ENCODE measurements around the gene CCN2.
"Not testable (repeated sequence)": the region's sequence is repeated elsewhere in the genome, so short reads cannot be mapped to it uniquely, and the experiment has no call there.

CCN2 gene

DNA sequence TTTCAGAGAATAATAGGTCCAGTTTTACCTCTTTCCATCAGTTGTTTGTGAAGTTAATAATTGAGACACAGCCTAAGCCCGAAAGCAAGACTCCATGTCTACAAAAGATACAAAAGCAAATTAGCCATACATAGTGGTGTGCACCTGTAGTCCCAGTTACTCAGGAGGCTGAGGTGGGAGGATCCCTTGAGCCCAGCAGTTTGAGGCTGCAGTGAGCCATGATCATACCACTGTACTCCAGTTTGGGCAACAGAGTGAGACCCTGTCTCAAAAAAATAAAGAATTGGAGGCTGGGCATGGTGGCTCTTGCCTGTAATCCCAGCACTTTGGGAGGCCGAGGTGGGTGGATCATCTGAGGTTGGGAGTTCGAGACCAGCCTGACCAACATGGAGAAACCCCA is 42.4 kb downstream of the CCN2 start:
- not testable (repeated sequence) for H4K91ac ChIP-seq (ENCODE audit: low read length); H3K23ac ChIP-seq (ENCODE audit: low read length in 2 of 2); H3K9ac ChIP-seq (ENCODE audit: low read length); H3K4me1 ChIP-seq (ENCODE audit: control insufficient read depth, insufficient read depth, low read depth, low read length); H3K4me2 ChIP-seq (ENCODE audit: low read length, poor library complexity, severe bottlenecking); H3K4ac ChIP-seq (ENCODE audit: low read depth in 1 of 2, low read length in 2 of 2); H4K8ac ChIP-seq (ENCODE audit: low read length); DNase-seq; H2BK15ac ChIP-seq (ENCODE audit: low read depth, poor library complexity, severe bottlenecking); H3K27me3 ChIP-seq (ENCODE audit: control insufficient read depth in 1 of 2, insufficient read depth in 1 of 2, low read length in 2 of 2); H3K14ac ChIP-seq (ENCODE audit: low read length in 2 of 2); H2BK120ac ChIP-seq (ENCODE audit: low read depth, low read length); H2AK5ac ChIP-seq (ENCODE audit: low read length, severe bottlenecking); H3K4me3 ChIP-seq (ENCODE audit: insufficient read depth in 1 of 2, low read depth in 1 of 2, low read length in 2 of 2); H2BK5ac ChIP-seq (ENCODE audit: low read depth, low read length, poor library complexity, severe bottlenecking); H2BK12ac ChIP-seq (ENCODE audit: low read length in 2 of 2); H3K27ac ChIP-seq (ENCODE audit: low read length, poor library complexity, severe bottlenecking); H3K18ac ChIP-seq (ENCODE audit: low read depth in 1 of 2, low read length in 2 of 2); H2AFZ ChIP-seq (ENCODE audit: low read depth, low read length); H3K36me3 ChIP-seq (ENCODE audit: control insufficient read depth in 1 of 2, insufficient read depth in 2 of 2, low read depth in 1 of 2, low read length in 2 of 2); H3K9me3 ChIP-seq (ENCODE audit: control insufficient read depth, low read length); H3K79me1 ChIP-seq (replicated peaks; ENCODE audit: low read length, poor library complexity, severe bottlenecking)
- 67% methylated on average over 1 of the region's 3 CpGs for WGBS

DNA sequence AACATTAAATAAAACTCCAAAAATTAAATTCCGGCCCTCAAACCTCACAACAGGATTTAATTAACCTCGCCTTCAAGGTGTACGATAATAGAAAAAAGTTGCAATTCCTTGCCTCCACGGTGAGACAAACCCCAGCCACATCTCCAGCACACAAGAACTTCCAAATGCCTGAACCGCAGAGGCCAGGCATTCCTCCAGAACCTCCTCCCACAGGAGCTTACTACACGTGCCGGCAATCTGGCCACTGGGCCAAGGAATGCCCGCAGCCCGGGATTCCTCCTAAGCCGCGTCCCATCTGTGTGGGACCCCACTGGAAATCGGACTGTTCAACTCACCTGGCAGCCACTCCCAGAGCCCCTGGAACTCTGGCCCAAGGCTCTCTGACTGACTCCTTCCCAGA is 47.4 kb downstream of the CCN2 start:
- 26% methylated on average over 11 of the region's 12 CpGs for WGBS
- not testable (repeated sequence) for H3K4me2 ChIP-seq (ENCODE audit: low read length, poor library complexity, severe bottlenecking); H2BK120ac ChIP-seq (ENCODE audit: low read depth, low read length)

GRCh38 chr6:131901326-131901873 is 49.8 kb downstream of the CCN2 start:
- not testable (repeated sequence) for H3K4me1 ChIP-seq (ENCODE audit: control insufficient read depth, insufficient read depth, low read depth, low read length); H3K27ac ChIP-seq (ENCODE audit: low read length, poor library complexity, severe bottlenecking); H3K14ac ChIP-seq (ENCODE audit: low read length in 2 of 2); H3K18ac ChIP-seq (ENCODE audit: low read depth in 1 of 2, low read length in 2 of 2); H3K79me1 ChIP-seq (replicated peaks; ENCODE audit: low read length, poor library complexity, severe bottlenecking); H2BK120ac ChIP-seq (ENCODE audit: low read depth, low read length); H3K23ac ChIP-seq (ENCODE audit: low read length in 2 of 2); H3K36me3 ChIP-seq (ENCODE audit: control insufficient read depth in 1 of 2, insufficient read depth in 2 of 2, low read depth in 1 of 2, low read length in 2 of 2); H3K27me3 ChIP-seq (ENCODE audit: control insufficient read depth in 1 of 2, insufficient read depth in 1 of 2, low read length in 2 of 2); H2BK5ac ChIP-seq (ENCODE audit: low read depth, low read length, poor library complexity, severe bottlenecking); H3K4ac ChIP-seq (ENCODE audit: low read depth in 1 of 2, low read length in 2 of 2); H2BK12ac ChIP-seq (ENCODE audit: low read length in 2 of 2); H2AFZ ChIP-seq (ENCODE audit: low read depth, low read length); H2BK15ac ChIP-seq (ENCODE audit: low read depth, poor library complexity, severe bottlenecking); H4K8ac ChIP-seq (ENCODE audit: low read length); DNase-seq; H3K9ac ChIP-seq (ENCODE audit: low read length); H3K4me3 ChIP-seq (ENCODE audit: insufficient read depth in 1 of 2, low read depth in 1 of 2, low read length in 2 of 2); H3K4me2 ChIP-seq (ENCODE audit: low read length, poor library complexity, severe bottlenecking); H4K91ac ChIP-seq (ENCODE audit: low read length); H2AK5ac ChIP-seq (ENCODE audit: low read length, severe bottlenecking)
- WGBS: 47% methylated on average over 5 of the region's 5 CpGs
- peaks cover 17% of the 10 kb centered on the region for H3K9me3 ChIP-seq (ENCODE audit: control insufficient read depth, low read length)

More for the DNA sequence above, 47.4 kb downstream of the CCN2 start:
- H3K9ac ChIP-seq (ENCODE audit: low read length); H2BK12ac ChIP-seq (ENCODE audit: low read length in 2 of 2); H2BK5ac ChIP-seq (ENCODE audit: low read depth, low read length, poor library complexity, severe bottlenecking); H2AFZ ChIP-seq (ENCODE audit: low read depth, low read length); H3K23ac ChIP-seq (ENCODE audit: low read length in 2 of 2); H3K79me1 ChIP-seq (replicated peaks; ENCODE audit: low read length, poor library complexity, severe bottlenecking); H3K27ac ChIP-seq (ENCODE audit: low read length, poor library complexity, severe bottlenecking); H2BK15ac ChIP-seq (ENCODE audit: low read depth, poor library complexity, severe bottlenecking); H3K27me3 ChIP-seq (ENCODE audit: control insufficient read depth in 1 of 2, insufficient read depth in 1 of 2, low read length in 2 of 2); H3K4me3 ChIP-seq (ENCODE audit: insufficient read depth in 1 of 2, low read depth in 1 of 2, low read length in 2 of 2); H3K9me3 ChIP-seq (ENCODE audit: control insufficient read depth, low read length); H3K36me3 ChIP-seq (ENCODE audit: control insufficient read depth in 1 of 2, insufficient read depth in 2 of 2, low read depth in 1 of 2, low read length in 2 of 2); DNase-seq; H3K14ac ChIP-seq (ENCODE audit: low read length in 2 of 2); H3K4ac ChIP-seq (ENCODE audit: low read depth in 1 of 2, low read length in 2 of 2); H4K8ac ChIP-seq (ENCODE audit: low read length); H3K18ac ChIP-seq (ENCODE audit: low read depth in 1 of 2, low read length in 2 of 2); H2AK5ac ChIP-seq (ENCODE audit: low read length, severe bottlenecking); H4K91ac ChIP-seq (ENCODE audit: low read length); H3K4me1 ChIP-seq (ENCODE audit: control insufficient read depth, insufficient read depth, low read depth, low read length): not testable (repeated sequence)

GRCh38 chr6:131900231-131900630 is 50.9 kb downstream of the CCN2 start:
- no peak overlapping the region for H3K9ac ChIP-seq (ENCODE audit: low read length)
- no peaks in the 10 kb centered on the region for H3K36me3 ChIP-seq (ENCODE audit: control insufficient read depth in 1 of 2, insufficient read depth in 2 of 2, low read depth in 1 of 2, low read length in 2 of 2)
- H3K9me3 ChIP-seq (ENCODE audit: control insufficient read depth, low read length): peaks cover 17% of the 10 kb centered on the region

More at GRCh38 chr6:131900231-131900630, 50.9 kb downstream of the CCN2 start:
- Histone ChIP-seq H4K91ac (ENCODE audit: low read length) (no peak overlapping the region), H3K27me3 (ENCODE audit: control insufficient read depth in 1 of 2, insufficient read depth in 1 of 2, low read length in 2 of 2) (no peaks in the 10 kb centered on the region), H3K4me1 (ENCODE audit: control insufficient read depth, insufficient read depth, low read depth, low read length) (no peaks in the 10 kb centered on the region), H3K23ac (ENCODE audit: low read length in 2 of 2) (no peak overlapping the region), H3K14ac (ENCODE audit: low read length in 2 of 2) (no peak overlapping the region), H3K4ac (ENCODE audit: low read depth in 1 of 2, low read length in 2 of 2) (no peak overlapping the region), H3K4me2 (ENCODE audit: low read length, poor library complexity, severe bottlenecking) (no peak overlapping the region), H3K18ac (ENCODE audit: low read depth in 1 of 2, low read length in 2 of 2) (no peak overlapping the region), H3K4me3 (ENCODE audit: insufficient read depth in 1 of 2, low read depth in 1 of 2, low read length in 2 of 2) (no peak overlapping the region), H2AK5ac (ENCODE audit: low read length, severe bottlenecking) (no peak overlapping the region), H2BK120ac (ENCODE audit: low read depth, low read length) (no peak overlapping the region), H2BK12ac (ENCODE audit: low read length in 2 of 2) (no peak overlapping the region), H2BK5ac (ENCODE audit: low read depth, low read length, poor library complexity, severe bottlenecking) (no peak overlapping the region), H3K79me1 (replicated peaks; ENCODE audit: low read length, poor library complexity, severe bottlenecking) (no peaks in the 10 kb centered on the region), H4K8ac (ENCODE audit: low read length) (no peak overlapping the region), H3K27ac (ENCODE audit: low read length, poor library complexity, severe bottlenecking) (no peak overlapping the region), H2AFZ (ENCODE audit: low read depth, low read length) (no peak overlapping the region), H2BK15ac (ENCODE audit: low read depth, poor library complexity, severe bottlenecking) (no peak overlapping the region)
- no peak for DNase-seq
